H7 (cell line): ENCODE data around the gene PTPRCAP. TPM values are rescaled to one million over a fixed set of nuclear protein-coding genes. Genes with fewer than 3 reads are reported as not detected.
"Not testable (repeated sequence)": the region's sequence is repeated elsewhere in the genome, so short reads cannot be mapped to it uniquely, and the experiment has no call there.

Experiments used
- DNase-seq: peaks from one replicate; pipeline ENCODE4 v3.0.0; 2012
- H3K27me3 ChIP-seq: 2 replicates; pipeline ENCODE4 v1.6.0; 2011; ENCODE audit warnings: mild to moderate bottlenecking, low read length; ENCODE audit not compliant: control insufficient read depth, insufficient read depth
- H3K36me3 ChIP-seq: replicated peaks from 2 replicates; pipeline ENCODE4 v1.5.1; 2011; ENCODE audit warnings: low read length; ENCODE audit not compliant: control insufficient read depth, insufficient read depth
- H3K4me3 ChIP-seq: 2 replicates; pipeline ENCODE4 v1.5.1; 2011; ENCODE audit warnings: low read depth, mild to moderate bottlenecking, control low read depth, low read length, moderate library complexity; ENCODE audit not compliant: insufficient read depth
- total RNA-seq: library from RNA; depleted of rRNA; stranded (reverse); fragments of >200 nt; shearing (Covaris generic); gene quantifications from 2 replicates; pipeline ENCODE4 v1.2.3, GENCODE V29; 2014

Gene PTPRCAP
- total RNA-seq, 1 experiment from 2014 or later: 2.6 TPM

DNA sequence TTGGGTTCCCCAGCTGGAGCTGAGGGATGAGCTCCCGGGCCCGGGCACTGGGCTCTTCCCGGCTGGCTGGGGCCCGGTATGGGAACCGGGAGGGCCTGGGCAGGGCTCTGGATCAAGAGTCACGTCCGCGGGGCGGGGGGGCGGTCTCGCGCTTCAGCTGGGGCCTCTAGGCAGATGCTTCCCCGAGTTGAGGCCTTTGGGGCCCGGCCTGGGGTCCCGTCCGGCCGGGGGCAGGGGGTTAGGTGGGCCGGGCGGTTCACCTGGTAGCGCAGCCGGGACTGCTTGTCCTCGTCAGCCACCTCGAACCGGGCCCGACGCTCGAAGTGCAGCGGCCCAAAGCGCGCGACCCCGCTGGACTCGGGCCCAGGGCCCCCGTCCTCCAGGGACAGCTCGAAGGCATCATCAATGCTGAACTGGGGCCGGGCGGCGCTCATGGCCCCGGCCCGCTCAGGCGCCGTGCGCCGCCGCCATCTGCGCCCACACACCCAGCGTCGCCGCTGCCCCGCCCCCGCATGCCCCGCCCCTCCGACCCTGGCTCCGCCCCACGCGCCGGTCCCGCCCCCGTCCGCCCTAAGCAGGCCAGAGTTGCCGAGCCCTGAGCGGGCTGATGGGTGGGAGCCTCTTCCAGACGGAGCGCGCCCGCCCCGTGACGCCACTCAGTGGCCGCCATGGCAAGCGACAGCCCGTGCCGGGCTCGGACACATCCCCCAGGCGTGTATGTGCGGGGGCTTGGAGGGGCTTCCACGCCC lies 31.5 kb upstream of the PTPRCAP start, which contains the start of gene TMEM134:
TSS of gene TMEM134 (minus strand) at position 493 of the 749 bp plus-strand sequence. CDS start at position 434, 59 bp downstream.
- H3K36me3 ChIP-seq: no peaks in the 10 kb centered on the region
- peak; percentile 99 for DNase-seq
- peak within 1 kb of the TSS; percentile 83 for H3K4me3 ChIP-seq
- no peaks in the 10 kb centered on the region for H3K27me3 ChIP-seq

DNA sequence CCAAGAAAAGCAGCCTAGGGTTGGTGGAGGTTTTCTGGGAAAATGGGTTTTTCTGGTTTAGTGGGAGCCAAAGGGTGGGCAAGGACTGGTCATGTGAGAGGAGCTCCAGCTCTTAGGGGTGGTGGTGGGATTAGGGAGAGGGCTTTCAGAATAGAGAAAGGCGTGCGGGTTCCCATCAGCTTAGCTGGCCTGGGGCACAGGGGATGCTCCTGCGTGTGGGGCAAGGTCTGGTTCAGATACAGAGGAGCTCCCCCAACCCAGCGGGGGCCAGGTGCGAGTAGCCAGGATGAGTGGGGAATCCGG lies 30.9 kb upstream of the PTPRCAP start:
- Histone ChIP-seq H3K27me3 (no peaks in the 10 kb centered on the region), H3K4me3 (peak overlapping the region; percentile 83), H3K36me3 (no peaks in the 10 kb centered on the region)
- no peak for DNase-seq

DNA sequence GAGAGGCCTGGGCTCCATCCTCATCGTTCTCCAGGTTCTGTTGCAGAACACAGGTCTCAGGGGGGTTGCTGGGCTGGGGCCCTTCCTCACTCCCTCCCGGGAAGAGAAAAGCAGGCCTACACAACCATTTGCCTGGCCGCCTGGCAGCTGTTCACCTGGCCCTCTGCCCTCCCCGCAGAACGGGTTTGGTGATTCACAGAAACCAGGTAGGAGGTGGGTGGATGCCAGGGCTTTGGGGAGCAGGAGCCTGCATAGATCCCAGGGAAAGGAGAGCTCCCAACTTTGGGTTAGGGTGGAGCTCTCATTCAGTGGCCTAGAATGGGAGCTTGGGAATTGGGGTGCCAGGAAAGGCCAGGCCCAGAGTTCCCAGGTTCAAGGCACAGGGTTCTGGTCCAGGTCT lies 30.6 kb upstream of the PTPRCAP start:
- H3K27me3 ChIP-seq: no peaks in the 10 kb centered on the region
- no peaks in the 10 kb centered on the region for H3K36me3 ChIP-seq
- peak; percentile 61 for DNase-seq
- H3K4me3 ChIP-seq: peak overlapping the region; percentile 83

DNA sequence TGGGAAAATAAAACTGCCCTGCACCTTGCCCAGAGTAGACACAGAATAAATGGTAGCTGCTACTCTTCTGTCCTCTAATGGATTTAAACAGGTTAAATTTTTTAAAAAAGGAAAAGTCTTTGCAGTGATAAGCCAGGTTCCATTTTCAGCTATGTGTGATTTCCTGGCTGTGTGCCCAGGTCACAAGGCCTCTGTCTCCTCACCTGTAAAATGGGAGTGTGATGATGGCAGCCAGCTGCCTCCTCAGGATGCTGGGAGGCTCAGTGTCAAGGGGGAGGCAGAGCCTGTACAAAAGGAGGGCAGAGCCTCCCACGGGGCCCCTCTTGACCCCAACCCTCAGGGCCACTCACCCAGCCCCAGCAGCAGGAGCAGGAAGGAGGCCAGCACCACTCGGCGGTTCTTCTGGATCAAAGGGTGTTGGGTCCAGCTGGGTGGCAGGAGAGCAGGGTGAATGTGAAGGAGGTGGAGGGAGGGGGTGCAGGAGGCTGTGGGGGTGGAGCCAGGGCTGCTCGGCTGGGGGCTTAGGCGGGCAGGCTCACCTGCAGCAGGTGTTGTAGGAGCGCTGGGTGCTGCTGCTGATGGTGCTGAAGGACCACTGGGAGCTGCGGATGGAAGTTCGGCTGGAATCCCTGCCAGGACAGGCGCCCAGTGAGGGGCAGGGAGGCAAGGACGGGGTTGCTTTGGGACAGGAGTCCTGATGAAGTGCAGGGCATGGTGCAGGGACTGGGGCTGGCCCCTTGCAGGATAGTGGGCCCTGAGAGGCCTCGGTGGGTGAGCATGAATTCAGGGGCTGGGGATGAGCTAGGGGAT lies 29.7 kb upstream of the PTPRCAP start:
- peak; percentile 61 for DNase-seq
- Histone ChIP-seq H3K36me3 (no peaks in the 10 kb centered on the region), H3K4me3 (no peak overlapping the region), H3K27me3 (no peaks in the 10 kb centered on the region)

DNA sequence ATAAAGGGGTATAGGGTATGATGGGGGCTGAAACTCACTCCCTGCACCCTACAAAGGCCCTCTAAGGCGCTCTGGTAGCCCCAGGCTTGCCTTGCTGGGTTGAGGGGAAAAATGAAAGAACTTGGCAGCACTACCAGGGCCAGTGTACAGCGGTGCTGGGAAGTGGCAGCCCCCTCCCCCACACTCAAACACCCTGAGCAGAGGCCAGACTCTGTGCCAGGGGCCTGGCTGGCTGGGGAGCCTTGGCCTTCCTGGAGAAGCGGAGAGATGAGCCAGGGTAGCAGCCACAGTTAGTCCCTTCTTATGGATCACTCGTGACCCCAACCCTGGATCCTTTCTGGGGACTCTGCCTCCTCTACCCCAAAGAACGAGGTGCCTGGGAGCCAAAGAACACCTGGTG lies 28.9 kb upstream of the PTPRCAP start:
- DNase-seq: peak; percentile 30
- no peaks in the 10 kb centered on the region for H3K27me3 ChIP-seq

DNA sequence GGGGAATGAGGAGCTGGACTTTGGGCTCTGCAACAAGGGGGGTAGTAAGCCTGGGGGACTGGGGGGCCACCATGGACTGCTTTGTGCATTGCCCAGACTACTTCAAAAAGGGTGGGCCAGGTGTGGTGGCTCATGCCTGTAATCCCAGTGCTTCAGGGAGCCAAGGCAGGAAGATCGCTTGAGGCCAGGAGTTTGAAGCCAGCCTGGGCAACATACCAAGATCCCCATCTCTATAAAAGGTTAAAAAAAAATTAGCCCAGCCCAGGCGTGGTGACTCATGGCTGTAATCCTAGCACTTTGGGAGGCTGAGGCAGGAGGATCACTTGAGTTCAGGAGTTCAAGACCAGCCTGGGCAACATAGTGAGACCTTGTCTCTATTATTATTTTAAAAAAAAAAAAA lies 28.0 kb upstream of the PTPRCAP start:
- peak overlapping the region; percentile 80 for H3K4me3 ChIP-seq
- not testable (repeated sequence) for H3K36me3 ChIP-seq, DNase-seq, H3K27me3 ChIP-seq

More for the DNA sequence above, 28.9 kb upstream of the PTPRCAP start:
- H3K4me3 ChIP-seq: no peak overlapping the region
- no peaks in the 10 kb centered on the region for H3K36me3 ChIP-seq

DNA sequence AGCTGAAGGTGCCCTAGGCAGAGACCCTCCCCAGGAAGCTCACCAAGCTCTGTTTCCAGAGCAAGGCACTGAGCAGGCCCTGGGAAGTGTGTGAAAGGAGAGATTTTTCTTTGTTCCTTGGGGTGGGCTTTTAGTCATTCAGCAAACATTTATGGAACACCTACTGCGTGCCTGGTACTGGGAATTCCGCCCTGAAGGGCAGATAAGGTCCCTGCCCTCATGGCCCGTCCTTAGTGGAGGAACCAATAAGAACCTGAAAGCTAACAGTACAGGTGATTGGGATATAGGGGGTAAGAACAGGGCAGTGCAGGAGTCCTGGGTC lies 27.7 kb upstream of the PTPRCAP start:
- peak overlapping the region; percentile 80 for H3K4me3 ChIP-seq
- H3K27me3 ChIP-seq: no peaks in the 10 kb centered on the region
- no peak for DNase-seq
- H3K36me3 ChIP-seq: no peaks in the 10 kb centered on the region

DNA sequence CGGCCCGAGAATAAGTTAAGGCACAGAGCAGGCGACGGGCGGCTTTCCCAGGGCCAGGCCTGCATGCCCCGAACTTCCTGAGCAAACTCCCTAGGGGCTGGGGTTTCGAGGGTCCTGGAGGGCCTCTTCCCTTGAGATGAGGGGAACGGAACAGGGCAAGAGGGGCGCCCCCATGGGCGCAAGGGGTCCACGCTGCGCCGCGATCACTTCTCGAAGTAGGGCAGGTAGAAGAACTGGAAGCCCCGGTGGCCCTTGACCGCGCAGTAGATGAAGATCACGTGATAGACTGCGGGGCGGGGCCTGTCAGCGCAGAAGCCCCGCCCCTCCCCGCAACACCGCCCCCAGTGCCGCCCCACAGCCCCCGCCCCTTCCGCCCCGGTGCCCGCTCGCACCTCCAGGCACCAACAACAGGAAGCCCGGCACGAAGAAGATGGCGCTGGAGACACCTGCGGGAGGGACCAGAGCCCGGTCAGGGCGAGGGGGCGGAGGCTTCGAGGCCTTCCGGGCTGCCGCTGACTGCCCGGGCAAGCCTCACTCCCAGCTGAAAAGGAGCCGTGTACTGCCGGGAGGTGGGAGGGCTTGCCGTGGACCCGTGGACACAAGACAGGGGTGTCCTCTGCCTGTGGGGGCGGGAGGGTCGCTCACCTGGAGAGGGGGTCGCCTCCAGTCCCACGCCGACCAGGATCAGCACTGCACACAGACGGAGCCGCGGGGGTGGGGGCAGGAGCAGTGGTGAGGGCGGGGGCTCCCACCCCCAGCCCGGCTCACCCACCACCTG lies 27.1 kb upstream of the PTPRCAP start:
- no peaks in the 10 kb centered on the region for H3K27me3 ChIP-seq
- peak; percentile 99 for DNase-seq
- no peaks in the 10 kb centered on the region for H3K36me3 ChIP-seq
- H3K4me3 ChIP-seq: peak overlapping the region; percentile 80

DNA sequence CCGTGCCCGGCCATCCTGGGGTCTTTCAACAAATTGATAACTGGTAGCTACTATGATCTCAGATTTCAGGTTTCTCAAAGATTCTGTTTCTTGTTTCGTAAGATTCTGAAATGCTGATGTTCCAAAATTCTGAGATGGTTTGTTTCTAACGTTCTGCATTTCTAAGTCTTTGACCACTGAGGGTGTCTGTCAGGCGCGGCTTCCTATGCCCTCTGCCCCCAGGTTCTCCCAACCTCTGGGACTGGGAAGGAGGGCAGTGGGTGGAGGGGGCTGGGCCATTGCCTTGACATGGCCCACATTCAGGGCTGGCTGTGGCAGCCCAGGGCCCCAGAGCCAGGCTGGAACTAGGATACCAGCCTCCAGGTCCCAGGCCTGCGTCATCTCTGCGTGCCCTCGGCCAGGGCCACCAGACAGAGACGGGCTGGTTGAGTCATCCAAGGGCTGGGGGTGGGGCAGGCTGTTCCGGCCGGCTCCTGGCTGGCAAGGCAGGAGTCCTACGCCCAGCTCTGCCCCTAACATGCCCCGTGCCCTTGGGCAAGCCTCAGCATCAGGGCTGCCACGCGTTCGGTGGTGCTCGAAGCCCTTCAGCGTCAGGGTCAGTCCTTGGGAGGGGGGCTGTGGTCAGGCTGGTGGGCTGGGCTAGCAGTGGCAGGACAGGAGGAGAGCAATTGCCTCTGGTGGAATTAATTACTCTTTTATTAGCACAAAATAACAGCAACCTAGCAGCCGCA lies 26.4 kb upstream of the PTPRCAP start:
- peak overlapping the region; percentile 37 for H3K4me3 ChIP-seq
- H3K36me3 ChIP-seq: no peaks in the 10 kb centered on the region
- DNase-seq: peak; percentile 67
- no peaks in the 10 kb centered on the region for H3K27me3 ChIP-seq

DNA sequence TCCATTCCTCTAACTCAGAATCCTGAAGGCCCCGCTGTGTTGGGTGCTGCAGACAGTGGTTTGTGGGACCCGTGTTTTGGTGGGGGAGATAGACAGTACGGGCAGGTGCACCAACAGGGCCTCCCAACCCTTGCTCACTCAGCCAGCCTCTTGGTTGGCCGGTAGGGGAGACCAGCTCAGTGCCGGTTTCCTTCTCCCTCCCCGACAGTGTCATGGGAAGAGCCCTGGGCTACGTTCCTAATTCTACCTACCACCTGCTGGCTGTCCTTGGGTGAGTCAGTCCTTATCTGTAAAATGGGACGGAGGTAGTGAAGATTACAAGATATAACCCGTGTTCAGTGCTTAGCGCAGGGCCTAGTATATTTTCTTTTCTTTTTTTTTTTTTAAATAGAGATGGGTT lies 25.7 kb upstream of the PTPRCAP start:
- H3K27me3 ChIP-seq: no peaks in the 10 kb centered on the region
- no peak overlapping the region for H3K4me3 ChIP-seq
- DNase-seq: peak; percentile 20
- no peaks in the 10 kb centered on the region for H3K36me3 ChIP-seq

DNA sequence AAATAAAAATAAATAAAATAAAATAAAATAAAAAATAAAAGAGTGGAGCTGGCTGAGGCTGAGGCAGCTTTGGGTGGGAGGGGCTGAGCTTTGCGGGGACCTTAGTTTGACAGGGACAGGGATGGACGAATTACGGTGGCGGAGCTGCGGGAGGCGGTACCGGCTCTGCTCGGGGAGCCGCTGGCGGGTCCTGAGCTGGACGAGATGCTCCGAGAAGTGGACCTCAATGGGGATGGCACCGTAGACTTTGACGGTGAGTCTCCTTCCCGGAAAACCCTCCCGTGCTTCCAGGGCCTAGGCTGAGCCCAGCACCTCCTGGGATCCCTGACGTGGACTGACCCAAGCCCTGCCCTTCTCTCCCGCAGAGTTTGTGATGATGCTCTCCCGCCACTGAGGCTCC lies 20.8 kb upstream of the PTPRCAP start:
- peak; percentile 46 for DNase-seq
- Histone ChIP-seq H3K36me3 (no peaks in the 10 kb centered on the region), H3K4me3 (no peak overlapping the region), H3K27me3 (no peaks in the 10 kb centered on the region)

DNA sequence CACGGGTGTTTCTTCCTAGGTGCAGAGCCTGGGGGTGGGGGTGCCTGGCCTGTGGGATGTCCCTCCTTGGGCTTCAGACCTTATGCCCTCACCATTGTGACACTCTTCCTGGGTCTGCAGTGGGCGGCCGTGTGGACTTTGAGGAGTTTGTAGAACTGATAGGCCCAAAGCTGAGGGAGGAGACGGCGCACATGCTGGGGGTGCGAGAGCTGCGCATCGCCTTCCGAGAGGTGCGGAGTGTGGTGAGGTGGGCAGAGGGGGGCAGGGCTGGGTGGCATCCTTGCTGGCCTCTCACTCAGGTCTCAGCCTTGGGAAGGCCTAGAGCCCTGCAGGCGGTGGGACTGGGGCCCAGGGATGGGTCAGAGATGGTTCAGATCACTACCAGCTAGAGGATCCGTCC lies 20.0 kb upstream of the PTPRCAP start:
- no peak overlapping the region for H3K4me3 ChIP-seq
- no peaks in the 10 kb centered on the region for H3K27me3 ChIP-seq
- H3K36me3 ChIP-seq: no peaks in the 10 kb centered on the region
- peak; percentile 23 for DNase-seq

DNA sequence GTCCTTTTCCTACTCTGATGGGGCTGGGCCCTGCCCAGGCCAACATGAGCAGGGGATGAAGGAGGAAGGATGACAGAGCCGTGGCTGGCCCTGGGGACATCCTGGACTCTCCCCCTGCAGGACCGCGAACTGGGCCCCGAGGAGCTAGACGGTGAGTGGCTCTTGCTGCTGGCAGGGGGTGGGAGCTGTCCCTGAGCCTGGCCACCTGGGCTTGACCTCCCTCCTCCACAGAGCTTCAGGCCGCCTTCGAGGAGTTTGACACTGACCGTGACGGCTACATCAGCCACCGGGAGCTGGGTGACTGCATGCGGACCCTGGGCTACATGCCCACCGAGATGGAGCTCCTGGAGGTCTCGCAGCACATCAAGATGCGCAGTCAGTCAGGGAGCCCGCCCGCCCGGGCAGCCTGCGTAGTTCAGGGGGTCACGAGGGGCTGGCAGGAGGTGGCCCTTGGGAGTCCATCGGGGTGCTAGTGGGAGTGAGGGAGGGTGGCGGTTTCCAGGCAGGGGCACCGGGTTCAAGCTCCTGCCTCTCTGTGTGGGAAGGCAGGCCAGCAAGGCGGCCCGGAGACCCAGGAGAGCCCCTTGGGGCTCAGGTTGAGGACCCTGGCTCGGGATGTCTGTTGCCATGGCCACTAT lies 18.7 kb upstream of the PTPRCAP start:
- H3K36me3 ChIP-seq: no peaks in the 10 kb centered on the region
- H3K4me3 ChIP-seq: no peak overlapping the region
- DNase-seq: peak; percentile 64
- no peaks in the 10 kb centered on the region for H3K27me3 ChIP-seq

DNA sequence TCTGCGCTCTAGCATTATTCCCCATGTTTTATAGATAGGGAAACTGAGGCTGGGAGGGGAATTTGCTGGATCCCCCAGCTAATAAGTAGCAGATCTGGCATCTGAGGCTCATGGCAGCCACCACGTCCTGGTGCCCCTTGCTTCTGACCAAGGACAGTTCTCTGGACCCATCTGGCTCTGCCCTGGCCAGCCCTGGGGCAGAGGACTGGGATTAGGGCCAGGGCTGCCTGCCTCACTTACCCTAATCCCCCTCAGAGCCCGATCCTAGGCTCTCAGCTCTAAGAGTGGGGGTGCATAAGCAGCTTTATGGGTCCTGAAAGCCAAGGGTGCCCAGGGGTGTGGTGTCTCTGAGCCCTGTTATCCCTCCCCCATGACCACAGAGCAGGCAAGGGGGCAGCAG lies 17.6 kb upstream of the PTPRCAP start, which contains the start of gene CABP4:
TSS of gene CABP4 (plus strand) at position 301 of the 400 bp plus-strand sequence. CDS start at position 371, 70 bp downstream.
- DNase-seq: no peak
- H3K27me3 ChIP-seq: no peaks in the 10 kb centered on the region
- H3K36me3 ChIP-seq: no peaks in the 10 kb centered on the region
- H3K4me3 ChIP-seq: no peak within 1 kb of the TSS
